Activated T-cell treated with anti-CD3 and anti-CD28 coated beads, Interleukin-2, amount 50 U/mL, for 72 hours (primary cell): ENCODE measurements around the gene NCK1. TPM values are rescaled to one million over a fixed set of nuclear protein-coding genes. Genes with fewer than 3 reads are reported as not detected.
"Not testable (repeated sequence)": the region's sequence is repeated elsewhere in the genome, so short reads cannot be mapped to it uniquely, and the experiment has no call there.

ENCODE experiments used
- ATAC-seq, 2 donors: fragments of 150-1000 bp; cut with Tn5 transposase; replicated peaks in 1 of 2; 2 replicates each; pipeline ENCODE4 v1.10.0; 2021; ENCODE audit warnings: moderate library complexity in 2 of 2, mild to moderate bottlenecking in 1 of 2
- DNase-seq, 2 donors: peaks; one replicate each; pipeline ENCODE4 v3.0.0; 2021 to 2022; ENCODE audit warnings: mixed read lengths in 1 of 2
- H3K27ac Mint-ChIP-seq: one replicate; pipeline ENCODE4 v1.8.0; 2022; ENCODE audit warnings: mild to moderate bottlenecking, moderate library complexity, mixed read lengths
- H3K27me3 Mint-ChIP-seq: one replicate; pipeline ENCODE4 v1.8.0; 2022; ENCODE audit warnings: low read depth, mixed read lengths
- H3K36me3 Mint-ChIP-seq, 2 donors: one replicate each; pipeline ENCODE4 v1.8.0; 2022; ENCODE audit warnings: mixed read lengths in 2 of 2, mild to moderate bottlenecking in 1 of 2; ENCODE audit not compliant: insufficient read depth in 2 of 2
- H3K4me1 Mint-ChIP-seq: one replicate; pipeline ENCODE4 v1.8.0; 2022; ENCODE audit warnings: low read depth, mixed read lengths
- H3K4me3 Mint-ChIP-seq, 2 donors: one replicate each; pipeline ENCODE4 v1.8.0; 2022; ENCODE audit warnings: mild to moderate bottlenecking in 2 of 2, mixed read lengths in 2 of 2, moderate library complexity in 2 of 2
- H3K9me3 Mint-ChIP-seq, 2 donors: one replicate each; pipeline ENCODE4 v1.8.0; 2022; ENCODE audit warnings: mixed read lengths in 2 of 2
- total RNA-seq, 2 donors: library from RNA; stranded (reverse); gene quantifications; one replicate each; pipeline ENCODE4 v1.2.3, GENCODE V29; 2022

The NCK1 gene
- total RNA-seq, 2 donors from 2014 or later, result 45.8 to 46.6 TPM

GRCh38 chr3:136882571-136882970 lies 20.6 kb downstream of the NCK1 start:
- DNase-seq, result no peak
- Mint-ChIP-seq H3K27me3 (no peaks in the 10 kb centered on the region), H3K36me3 (peaks cover 5% of the 10 kb centered on the region in 2 donors), H3K27ac (peak overlapping the region; percentile 14), H3K4me3 (no peak overlapping the region), H3K9me3 (peaks cover 2 to 3% of the 10 kb centered on the region in 2 donors), H3K4me1 (peaks cover 62% of the 10 kb centered on the region)
- peak; percentile 47 to 73 for ATAC-seq

- Mint-ChIP-seq H3K4me3 (peak overlapping the region; percentile 9 to 15), H3K27me3 (no peaks in the 10 kb centered on the region), H3K27ac (peak overlapping the region; percentile 75), H3K4me1 (peaks cover 73% of the 10 kb centered on the region), H3K36me3 (peaks cover 4 to 6% of the 10 kb centered on the region in 2 donors), H3K9me3 (no peaks in the 10 kb centered on the region)
- ATAC-seq (no peak), DNase-seq (no peak)
Measured at GRCh38 chr3:136883967-136884720, 22.1 kb downstream of the NCK1 start.

- Mint-ChIP-seq H3K4me1 (peaks cover 75% of the 10 kb centered on the region), H3K4me3 (peak overlapping the region; percentile 38 to 59), H3K27me3 (no peaks in the 10 kb centered on the region), H3K36me3 (peaks cover 5 to 14% of the 10 kb centered on the region in 2 donors), H3K9me3 (peaks cover 0 to 1% of the 10 kb centered on the region in 2 donors), H3K27ac (peak overlapping the region; percentile 82)
- DNase-seq, result peak in 1 of 2 donors; percentile 10
- peak; percentile 40 to 52 for ATAC-seq
Measured at GRCh38 chr3:136885357-136886213, 23.6 kb downstream of the NCK1 start.

- no peak overlapping the region for H3K27ac Mint-ChIP-seq
- peaks cover 3 to 8% of the 10 kb centered on the region in 2 donors for H3K9me3 Mint-ChIP-seq
- H3K36me3 Mint-ChIP-seq, result peaks cover 8 to 24% of the 10 kb centered on the region in 2 donors
- H3K4me1 Mint-ChIP-seq, result peaks cover 71% of the 10 kb centered on the region
- no peaks in the 10 kb centered on the region for H3K27me3 Mint-ChIP-seq
- no peak for DNase-seq
- ATAC-seq, result no peak
- no peak overlapping the region for H3K4me3 Mint-ChIP-seq
Measured at GRCh38 chr3:136889947-136890346, 27.9 kb downstream of the NCK1 start.

GRCh38 chr3:136891934-136892855 lies 30.2 kb downstream of the NCK1 start:
- peaks cover 3 to 8% of the 10 kb centered on the region in 2 donors for H3K9me3 Mint-ChIP-seq
- ATAC-seq, result no peak
- H3K27me3 Mint-ChIP-seq, result no peaks in the 10 kb centered on the region
- no peak overlapping the region for H3K4me3 Mint-ChIP-seq
- DNase-seq, result no peak
- peaks cover 11 to 24% of the 10 kb centered on the region in 2 donors for H3K36me3 Mint-ChIP-seq
- H3K27ac Mint-ChIP-seq, result peak overlapping the region; percentile 51
- peaks cover 48% of the 10 kb centered on the region for H3K4me1 Mint-ChIP-seq

GRCh38 chr3:136893848-136894443 lies 31.9 kb downstream of the NCK1 start:
- no peaks in the 10 kb centered on the region for H3K27me3 Mint-ChIP-seq
- ATAC-seq, result no peak
- peaks cover 40% of the 10 kb centered on the region for H3K4me1 Mint-ChIP-seq
- peaks cover 3 to 8% of the 10 kb centered on the region in 2 donors for H3K9me3 Mint-ChIP-seq
- no peak overlapping the region for H3K27ac Mint-ChIP-seq
- no peak for DNase-seq
- peaks cover 11 to 21% of the 10 kb centered on the region in 2 donors for H3K36me3 Mint-ChIP-seq
- no peak overlapping the region for H3K4me3 Mint-ChIP-seq

- H3K27me3 Mint-ChIP-seq, ATAC-seq, DNase-seq, H3K4me3 Mint-ChIP-seq: not testable (repeated sequence)
- Mint-ChIP-seq H3K36me3 (peaks cover 6 to 19% of the 10 kb centered on the region in 2 donors), H3K9me3 (peaks cover 0 to 10% of the 10 kb centered on the region in 2 donors), H3K4me1 (peaks cover 58% of the 10 kb centered on the region), H3K27ac (peak overlapping the region; percentile 55)
Measured at GRCh38 chr3:136897171-136897570, 35.2 kb downstream of the NCK1 start.

- Mint-ChIP-seq H3K9me3 (peaks cover 1 to 11% of the 10 kb centered on the region in 2 donors), H3K27ac (peak overlapping the region; percentile 64), H3K4me1 (peaks cover 57% of the 10 kb centered on the region), H3K4me3 (peak overlapping the region in 1 of 2 donors; percentile 7), H3K36me3 (peaks cover 9 to 27% of the 10 kb centered on the region in 2 donors), H3K27me3 (no peaks in the 10 kb centered on the region)
- no peak for ATAC-seq
- no peak for DNase-seq
Measured at GRCh38 chr3:136898549-136898948, 36.5 kb downstream of the NCK1 start.

- Mint-ChIP-seq H3K9me3 (peaks cover 1 to 10% of the 10 kb centered on the region in 2 donors), H3K4me1 (peaks cover 53% of the 10 kb centered on the region), H3K36me3 (peaks cover 10 to 30% of the 10 kb centered on the region in 2 donors), H3K27me3 (no peaks in the 10 kb centered on the region), H3K27ac (no peak overlapping the region), H3K4me3 (peak overlapping the region in 1 of 2 donors; percentile 82)
- DNase-seq, result no peak
- peak in 1 of 2 donors; percentile 13 for ATAC-seq
Measured at GRCh38 chr3:136898954-136899353, 36.9 kb downstream of the NCK1 start.

- peak overlapping the region; percentile 58 to 82 for H3K4me3 Mint-ChIP-seq
Measured at GRCh38 chr3:136899622-136900158, 37.7 kb downstream of the NCK1 start.

GRCh38 chr3:136900694-136901093 lies 38.7 kb downstream of the NCK1 start:
- H3K4me1 Mint-ChIP-seq, result peaks cover 55% of the 10 kb centered on the region
- DNase-seq, H3K9me3 Mint-ChIP-seq, H3K27me3 Mint-ChIP-seq, ATAC-seq: not testable (repeated sequence)
- H3K4me3 Mint-ChIP-seq, result peak overlapping the region; percentile 40 to 82
- H3K36me3 Mint-ChIP-seq, result peaks cover 11 to 40% of the 10 kb centered on the region in 2 donors
- peak overlapping the region; percentile 91 for H3K27ac Mint-ChIP-seq

More at GRCh38 chr3:136899622-136900158, 37.7 kb downstream of the NCK1 start:
- H3K27ac Mint-ChIP-seq, result peak overlapping the region; percentile 91
- peak; percentile 92 to 93 for ATAC-seq
- H3K9me3 Mint-ChIP-seq, result peaks cover 1 to 9% of the 10 kb centered on the region in 2 donors
- H3K27me3 Mint-ChIP-seq, result no peaks in the 10 kb centered on the region
- DNase-seq, result no peak
- H3K4me1 Mint-ChIP-seq, result peaks cover 50% of the 10 kb centered on the region
- peaks cover 10 to 33% of the 10 kb centered on the region in 2 donors for H3K36me3 Mint-ChIP-seq
